DOHH2 (cell line): Measurements from ENCODE around the gene PLCXD1.

ENCODE experiments used
- H3F3A ChIP-seq: fragments of 200-600 bp; sonication (generic), shearing (Covaris generic); 2 replicates; pipeline ENCODE4 v1.6.0; 2016; ENCODE audit warnings: antibody characterized with exemption, mild to moderate bottlenecking; ENCODE audit not compliant: control insufficient read depth, insufficient read depth
- H3K27ac ChIP-seq: fragments of 200-600 bp; sonication (generic); 2 replicates; pipeline ENCODE4 v1.5.1; 2014; ENCODE audit warnings: low read depth, mild to moderate bottlenecking, low read length, moderate library complexity
- H3K27me3 ChIP-seq: fragments of 200-600 bp; sonication (generic); 2 replicates; pipeline ENCODE4 v1.6.1; 2014; ENCODE audit warnings: mild to moderate bottlenecking, low read length, mixed read lengths; ENCODE audit not compliant: control insufficient read depth
- H3K36me3 ChIP-seq: fragments of 200-600 bp; sonication (generic); 2 replicates; pipeline ENCODE4 v1.6.1; 2014; ENCODE audit warnings: mild to moderate bottlenecking, low read length, moderate library complexity, mixed read lengths; ENCODE audit not compliant: control insufficient read depth
- H3K4me1 ChIP-seq: fragments of 200-600 bp; sonication (generic); 2 replicates; pipeline ENCODE4 v1.6.1; 2014; ENCODE audit warnings: mild to moderate bottlenecking, low read length, mixed read lengths; ENCODE audit not compliant: control insufficient read depth
- H3K4me2 ChIP-seq: fragments of 200-600 bp; sonication (generic); 2 replicates; pipeline ENCODE4 v1.6.0; 2014; ENCODE audit warnings: mild to moderate bottlenecking, low read length, moderate library complexity
- H3K4me3 ChIP-seq: fragments of 200-600 bp; sonication (generic); 2 replicates; pipeline ENCODE4 v1.5.1; 2014; ENCODE audit warnings: mild to moderate bottlenecking, low read length, mixed read lengths
- H3K79me2 ChIP-seq: fragments of 200-600 bp; sonication (generic); 2 replicates; pipeline ENCODE4 v1.6.1; 2014; ENCODE audit warnings: mild to moderate bottlenecking, low read length, mixed read lengths; ENCODE audit not compliant: control insufficient read depth
- H3K9me2 ChIP-seq: fragments of 200-600 bp; sonication (generic); replicated peaks from 2 replicates; pipeline ENCODE4 v1.6.1; 2014; ENCODE audit warnings: mild to moderate bottlenecking, low read length, mixed read lengths; ENCODE audit not compliant: control insufficient read depth
- H3K9me3 ChIP-seq: fragments of 200-600 bp; sonication (generic); 2 replicates; pipeline ENCODE4 v1.6.1; 2014; ENCODE audit warnings: antibody characterized with exemption, low read length, mixed read lengths; ENCODE audit not compliant: control insufficient read depth, insufficient read depth
- H4K20me1 ChIP-seq: fragments of 200-600 bp; sonication (generic); 2 replicates; pipeline ENCODE4 v1.6.0; 2014; ENCODE audit warnings: low read depth, mild to moderate bottlenecking, antibody characterized with exemption, low read length, moderate library complexity; ENCODE audit not compliant: control insufficient read depth, insufficient read depth
- EZH2phosphoT487 ChIP-seq: fragments of 200-600 bp; sonication (generic); IDR thresholded peaks from 2 replicates; pipeline ENCODE4 v1.6.1; 2017; ENCODE audit warnings: borderline replicate concordance, mild to moderate bottlenecking, antibody characterized with exemption, low read length, moderate library complexity, mixed read lengths
- TF ChIP-seq, protein P1 (sequence below): fragments of 200-600 bp; sonication (generic); IDR thresholded peaks from one replicate; pipeline ENCODE4 v1.5.1; 2014; ENCODE audit warnings: antibody characterized with exemption, mild to moderate bottlenecking, low read depth, low read length; ENCODE audit not compliant: poor library complexity, severe bottlenecking

PLCXD1 gene

DNA sequence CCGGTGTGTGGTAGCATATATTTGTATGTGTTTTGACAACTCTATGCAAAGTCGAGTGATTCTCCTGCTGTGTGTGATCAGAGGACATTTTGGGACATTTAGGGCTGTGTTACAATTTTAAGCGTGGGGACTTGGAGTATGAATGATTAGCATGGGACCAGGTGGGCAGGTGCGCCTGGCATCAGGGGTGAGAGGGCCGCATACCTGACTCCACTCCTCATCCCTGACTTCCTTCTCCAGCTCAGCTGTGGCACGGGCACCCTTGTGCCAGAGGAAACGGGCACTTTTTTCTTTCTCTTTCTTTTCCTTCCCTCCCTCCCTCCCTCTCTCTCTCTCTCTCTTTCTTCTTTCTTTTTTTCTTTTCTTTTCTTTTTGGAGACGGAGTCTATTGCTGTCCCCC is 15.7 kb upstream of the PLCXD1 start:
- Histone ChIP-seq H3K9me3 (no peaks in the 10 kb centered on the region), H3K27ac (no peak overlapping the region), H4K20me1 (no peaks in the 10 kb centered on the region), H3K9me2 (no peaks in the 10 kb centered on the region), H3K36me3 (no peaks in the 10 kb centered on the region), H3K27me3 (no peaks in the 10 kb centered on the region), H3K79me2 (no peaks in the 10 kb centered on the region), H3K4me3 (no peak overlapping the region), H3F3A (0 out of 2 replicates have a peak, but pooled peaks cover 3% of the 10 kb centered on the region), H3K4me1 (no peaks in the 10 kb centered on the region), H3K4me2 (no peak overlapping the region)
- no peak for TF ChIP-seq EZH2phosphoT487
- TF ChIP-seq, protein P1, sequence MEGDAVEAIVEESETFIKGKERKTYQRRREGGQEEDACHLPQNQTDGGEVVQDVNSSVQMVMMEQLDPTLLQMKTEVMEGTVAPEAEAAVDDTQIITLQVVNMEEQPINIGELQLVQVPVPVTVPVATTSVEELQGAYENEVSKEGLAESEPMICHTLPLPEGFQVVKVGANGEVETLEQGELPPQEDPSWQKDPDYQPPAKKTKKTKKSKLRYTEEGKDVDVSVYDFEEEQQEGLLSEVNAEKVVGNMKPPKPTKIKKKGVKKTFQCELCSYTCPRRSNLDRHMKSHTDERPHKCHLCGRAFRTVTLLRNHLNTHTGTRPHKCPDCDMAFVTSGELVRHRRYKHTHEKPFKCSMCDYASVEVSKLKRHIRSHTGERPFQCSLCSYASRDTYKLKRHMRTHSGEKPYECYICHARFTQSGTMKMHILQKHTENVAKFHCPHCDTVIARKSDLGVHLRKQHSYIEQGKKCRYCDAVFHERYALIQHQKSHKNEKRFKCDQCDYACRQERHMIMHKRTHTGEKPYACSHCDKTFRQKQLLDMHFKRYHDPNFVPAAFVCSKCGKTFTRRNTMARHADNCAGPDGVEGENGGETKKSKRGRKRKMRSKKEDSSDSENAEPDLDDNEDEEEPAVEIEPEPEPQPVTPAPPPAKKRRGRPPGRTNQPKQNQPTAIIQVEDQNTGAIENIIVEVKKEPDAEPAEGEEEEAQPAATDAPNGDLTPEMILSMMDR = no peak

DNA sequence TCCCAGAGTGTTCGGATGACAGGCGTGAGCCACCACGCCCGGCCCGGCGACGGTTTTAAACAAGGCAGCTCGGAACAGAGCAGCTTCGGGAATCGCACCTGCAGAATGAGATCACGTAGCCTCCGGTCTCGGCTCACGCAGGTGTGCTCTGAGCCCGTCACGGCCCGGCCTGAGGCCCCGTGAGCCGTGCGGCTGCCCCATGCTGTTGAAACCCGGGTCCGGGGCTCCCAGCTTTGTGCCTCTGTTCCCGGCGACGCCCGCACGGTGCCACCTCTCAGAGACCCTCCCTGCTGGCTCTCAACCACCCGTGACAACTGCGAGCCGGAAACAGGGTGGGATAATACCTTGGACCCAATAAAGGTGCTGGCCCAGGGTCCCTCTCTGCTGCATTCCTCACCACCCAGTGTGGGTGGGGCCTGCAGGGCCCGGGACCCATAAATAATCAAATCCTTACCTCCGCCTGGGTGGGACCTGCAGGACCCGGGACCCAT is 13.4 kb upstream of the PLCXD1 start:
- Histone ChIP-seq H4K20me1 (no peaks in the 10 kb centered on the region), H3K4me3 (no peak overlapping the region), H3K36me3 (no peaks in the 10 kb centered on the region), H3K27me3 (no peaks in the 10 kb centered on the region), H3K9me2 (no peaks in the 10 kb centered on the region), H3K9me3 (no peaks in the 10 kb centered on the region), H3K4me1 (no peaks in the 10 kb centered on the region), H3F3A (no peaks in the 10 kb centered on the region), H3K27ac (no peak overlapping the region), H3K4me2 (no peak overlapping the region), H3K79me2 (no peaks in the 10 kb centered on the region)
- TF ChIP-seq EZH2phosphoT487 = no peak
- TF ChIP-seq, protein P1 = no peak

DNA sequence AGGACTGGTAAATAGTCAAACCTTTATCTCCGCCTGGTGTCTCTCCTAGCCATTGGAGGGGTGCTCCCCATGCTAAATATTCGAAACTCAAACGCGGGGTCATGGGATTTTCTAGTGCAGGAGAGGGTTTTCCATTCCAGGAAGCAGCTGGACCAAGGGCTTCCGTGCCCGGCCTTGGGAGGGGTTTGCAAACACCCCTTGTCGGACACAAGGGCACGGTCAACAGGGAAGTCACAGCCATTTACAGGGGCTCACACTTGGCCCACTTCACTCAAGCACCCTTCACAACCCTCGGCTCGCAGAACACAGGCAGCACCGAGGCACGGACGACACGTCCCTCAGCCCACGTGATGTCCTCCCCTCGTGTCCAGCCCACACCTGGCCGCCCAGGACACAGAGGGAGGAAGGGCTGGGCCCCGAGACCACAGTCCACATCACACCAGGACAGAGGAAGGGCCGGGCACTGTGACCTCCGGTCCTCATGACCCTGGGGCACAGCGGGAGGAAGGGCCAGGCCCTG is 10.3 kb upstream of the PLCXD1 start:
- no peaks in the 10 kb centered on the region for H3K79me2 ChIP-seq
- no peaks in the 10 kb centered on the region for H3F3A ChIP-seq
- H3K4me2 ChIP-seq = no peak overlapping the region
- peaks cover 13% of the 10 kb centered on the region for H3K4me1 ChIP-seq
- H3K9me3 ChIP-seq = no peaks in the 10 kb centered on the region
- no peaks in the 10 kb centered on the region for H3K27me3 ChIP-seq
- no peak overlapping the region for H3K27ac ChIP-seq
- no peaks in the 10 kb centered on the region for H3K36me3 ChIP-seq
- no peaks in the 10 kb centered on the region for H3K9me2 ChIP-seq
- H4K20me1 ChIP-seq = no peaks in the 10 kb centered on the region
- H3K4me3 ChIP-seq = no peak overlapping the region
- no peak for TF ChIP-seq EZH2phosphoT487
- TF ChIP-seq, protein P1 = no peak
